ENCODE results near the gene SSBP4.

Gene SSBP4

GRCh38 chr19:18427743-18428113, 8.5 kb downstream of the SSBP4 start:
- no peak for ATAC-seq (ENCODE audit: insufficient read depth, low read depth)
- H3K36me3 ChIP-seq (ENCODE audit: insufficient read depth, low read length): peaks cover 24% of the 10 kb centered on the region
- no peak overlapping the region for H3K4me3 ChIP-seq (ENCODE audit: low read depth in 1 of 2, low read length in 2 of 2)
- no peaks in the 10 kb centered on the region for H3K27me3 ChIP-seq (ENCODE audit: insufficient read depth, low read length, poor library complexity)
- H3K4me1 ChIP-seq (ENCODE audit: insufficient read depth, low read length): peaks cover 29% of the 10 kb centered on the region
- no peaks in the 10 kb centered on the region for H3K9me3 ChIP-seq (ENCODE audit: insufficient read depth, low read length, severe bottlenecking)
- no peak for TF ChIP-seq CTCF (IDR thresholded peaks at IDR 0.05; ENCODE audit: borderline replicate concordance, extremely low read depth, low read length, poor library complexity, severe bottlenecking)
- no peak for TF ChIP-seq EZH2 (IDR thresholded peaks at IDR 0.05; ENCODE audit: borderline replicate concordance, low read depth, low read length, severe bottlenecking)
- H2AFZ ChIP-seq (ENCODE audit: low read depth, low read length): no peak overlapping the region
- peaks cover 48% of the 10 kb centered on the region for H3K79me2 ChIP-seq (ENCODE audit: insufficient read depth, low read length)
- H3K9ac ChIP-seq (ENCODE audit: low read depth, low read length): no peak overlapping the region
- H4K20me1 ChIP-seq (ENCODE audit: insufficient read depth, low read length): peaks cover 82% of the 10 kb centered on the region
- no peak overlapping the region for H3K4me2 ChIP-seq (ENCODE audit: insufficient read depth, low read length)
- H3K27ac ChIP-seq (ENCODE audit: low read length): no peak overlapping the region
- DNase-seq: no peak

GRCh38 chr19:18428173-18428786, 9.1 kb downstream of the SSBP4 start:
- peak overlapping the region; percentile 35 for H3K27ac ChIP-seq (ENCODE audit: low read length)
- H3K9ac ChIP-seq (ENCODE audit: low read depth, low read length): no peak overlapping the region
- H4K20me1 ChIP-seq (ENCODE audit: insufficient read depth, low read length): peaks cover 81% of the 10 kb centered on the region
- no peaks in the 10 kb centered on the region for H3K27me3 ChIP-seq (ENCODE audit: insufficient read depth, low read length, poor library complexity)
- peaks cover 27% of the 10 kb centered on the region for H3K4me1 ChIP-seq (ENCODE audit: insufficient read depth, low read length)
- H3K4me2 ChIP-seq (ENCODE audit: insufficient read depth, low read length): peak overlapping the region; percentile 81
- no peak for ATAC-seq (ENCODE audit: insufficient read depth, low read depth)
- DNase-seq: no peak
- H3K4me3 ChIP-seq (ENCODE audit: low read depth in 1 of 2, low read length in 2 of 2): peak overlapping the region in 1 of 2 experiments; percentile 55; a peak in 2 of 4 replicates
- H3K9me3 ChIP-seq (ENCODE audit: insufficient read depth, low read length, severe bottlenecking): no peaks in the 10 kb centered on the region
- H3K79me2 ChIP-seq (ENCODE audit: insufficient read depth, low read length): peaks cover 42% of the 10 kb centered on the region
- no peak for TF ChIP-seq CTCF (IDR thresholded peaks at IDR 0.05; ENCODE audit: borderline replicate concordance, extremely low read depth, low read length, poor library complexity, severe bottlenecking)
- TF ChIP-seq EZH2 (IDR thresholded peaks at IDR 0.05; ENCODE audit: borderline replicate concordance, low read depth, low read length, severe bottlenecking): no peak
- no peak overlapping the region for H2AFZ ChIP-seq (ENCODE audit: low read depth, low read length)
- peaks cover 22% of the 10 kb centered on the region for H3K36me3 ChIP-seq (ENCODE audit: insufficient read depth, low read length)

- peaks cover 24% of the 10 kb centered on the region for H3K4me1 ChIP-seq (ENCODE audit: insufficient read depth, low read length)
- H3K79me2 ChIP-seq (ENCODE audit: insufficient read depth, low read length): peaks cover 35% of the 10 kb centered on the region
- H4K20me1 ChIP-seq (ENCODE audit: insufficient read depth, low read length): peaks cover 74% of the 10 kb centered on the region
- H3K27me3 ChIP-seq (ENCODE audit: insufficient read depth, low read length, poor library complexity): no peaks in the 10 kb centered on the region
- DNase-seq (peak; percentile 90), ATAC-seq (ENCODE audit: insufficient read depth, low read depth) (peak; percentile 83)
- peak overlapping the region in 1 of 2 experiments; percentile 55; a peak in 3 of 4 replicates for H3K4me3 ChIP-seq (ENCODE audit: low read depth in 1 of 2, low read length in 2 of 2)
- peak overlapping the region; percentile 56 for H3K9ac ChIP-seq (ENCODE audit: low read depth, low read length)
- H3K36me3 ChIP-seq (ENCODE audit: insufficient read depth, low read length): peaks cover 22% of the 10 kb centered on the region
- no peaks in the 10 kb centered on the region for H3K9me3 ChIP-seq (ENCODE audit: insufficient read depth, low read length, severe bottlenecking)
- no peak for TF ChIP-seq EZH2 (IDR thresholded peaks at IDR 0.05; ENCODE audit: borderline replicate concordance, low read depth, low read length, severe bottlenecking)
- TF ChIP-seq CTCF (IDR thresholded peaks at IDR 0.05; ENCODE audit: borderline replicate concordance, extremely low read depth, low read length, poor library complexity, severe bottlenecking): peak; percentile 24
- no peak overlapping the region for H2AFZ ChIP-seq (ENCODE audit: low read depth, low read length)
- H3K27ac ChIP-seq (ENCODE audit: low read length): peak overlapping the region; percentile 69
- H3K4me2 ChIP-seq (ENCODE audit: insufficient read depth, low read length): peak overlapping the region; percentile 81
Measured at GRCh38 chr19:18428787-18429674, 9.8 kb downstream of the SSBP4 start.
